GOT3 (cell line): Measurements from ENCODE around the gene CXXC5.
"Not testable (repeated sequence)": the region's sequence is repeated elsewhere in the genome, so short reads cannot be mapped to it uniquely, and the experiment has no call there.

Source experiments
- DNase-seq: peaks from one replicate; lab custom pipeline; 2025; ENCODE audit warnings: mixed read lengths; lab: John Stamatoyannopoulos, UW

The CXXC5 gene

GRCh38 chr5:139712412-139712811 is 64.3 kb downstream of the CXXC5 start:
- DNase-seq: no peak

DNA sequence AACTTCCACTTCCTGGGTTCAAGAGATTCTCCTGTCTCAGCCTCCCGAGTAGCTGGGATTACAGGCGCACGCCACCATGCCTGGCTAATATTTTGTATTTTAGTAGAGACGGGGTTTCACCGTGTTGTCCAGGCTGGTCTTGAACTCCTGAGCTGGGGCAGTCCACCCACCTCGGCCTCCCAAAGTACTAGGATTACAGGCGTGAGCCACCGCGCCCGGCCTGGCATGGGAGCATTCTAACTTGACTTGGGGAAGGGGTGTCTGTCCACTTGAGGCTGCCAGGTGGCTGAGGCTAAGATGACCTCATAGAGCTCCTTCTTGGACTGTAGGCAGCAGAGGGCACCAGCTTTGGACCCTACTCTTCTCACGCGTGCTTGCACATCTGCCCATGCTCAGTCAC is 65.7 kb downstream of the CXXC5 start:
- not testable (repeated sequence) for DNase-seq

DNA sequence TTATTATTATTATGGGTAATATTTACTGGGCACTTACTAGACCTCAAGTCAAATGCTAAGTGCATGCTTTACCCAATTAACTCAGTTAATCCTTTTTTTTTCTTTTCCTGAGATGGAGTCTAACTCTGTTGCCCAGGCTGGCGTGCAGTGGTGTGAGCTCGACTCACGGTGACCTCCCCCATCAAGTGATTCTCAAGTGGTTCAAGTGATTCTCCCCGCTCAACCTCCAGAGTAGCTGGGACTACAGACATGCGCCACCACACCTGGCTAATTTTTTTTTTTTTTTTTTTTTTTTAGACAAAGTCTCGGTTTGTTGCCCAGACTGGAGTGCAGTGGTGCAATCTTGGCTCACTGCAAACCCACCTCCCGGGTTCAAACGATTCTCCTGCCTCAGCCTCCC is 69.1 kb downstream of the CXXC5 start:
- no peak for DNase-seq

DNA sequence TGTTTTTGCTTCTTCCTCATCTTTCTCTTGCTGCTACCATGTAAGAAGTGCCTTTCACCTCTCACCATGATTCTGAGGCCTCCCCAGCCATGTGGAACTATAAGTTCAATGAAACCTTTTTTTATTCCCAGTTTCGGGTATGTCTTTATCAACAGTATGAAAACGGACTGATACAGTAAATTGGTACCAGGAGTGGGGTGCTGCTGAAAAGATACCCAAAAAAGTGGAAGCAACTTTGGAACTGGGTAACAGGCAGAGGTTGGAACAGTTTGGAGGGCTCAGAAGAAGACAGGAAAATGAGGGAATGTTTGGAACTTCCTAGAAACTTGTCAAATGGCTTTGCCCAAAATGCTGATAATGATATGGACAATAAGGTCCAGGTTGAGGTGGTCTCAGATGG is 70.3 kb downstream of the CXXC5 start:
- DNase-seq: not testable (repeated sequence)

DNA sequence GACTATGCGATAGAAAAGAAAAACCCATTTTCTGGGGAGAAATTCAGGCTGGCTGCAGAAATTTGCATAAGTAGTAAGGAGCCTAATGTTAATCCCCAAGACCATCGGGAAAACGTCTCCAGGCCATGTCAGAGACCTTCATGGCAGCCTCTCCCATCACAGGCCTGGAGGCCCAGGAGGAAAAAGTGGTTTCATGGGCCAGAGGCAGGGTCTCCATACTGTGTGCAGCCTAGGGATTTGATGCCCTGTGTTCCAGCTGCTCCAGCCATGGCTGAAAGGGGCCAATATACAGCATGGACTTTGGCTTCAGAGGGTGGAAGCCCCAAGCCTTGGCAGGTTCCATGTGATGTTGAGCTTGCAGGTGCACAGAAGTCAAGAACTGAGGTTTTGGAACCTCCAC is 71.8 kb downstream of the CXXC5 start:
- not testable (repeated sequence) for DNase-seq

DNA sequence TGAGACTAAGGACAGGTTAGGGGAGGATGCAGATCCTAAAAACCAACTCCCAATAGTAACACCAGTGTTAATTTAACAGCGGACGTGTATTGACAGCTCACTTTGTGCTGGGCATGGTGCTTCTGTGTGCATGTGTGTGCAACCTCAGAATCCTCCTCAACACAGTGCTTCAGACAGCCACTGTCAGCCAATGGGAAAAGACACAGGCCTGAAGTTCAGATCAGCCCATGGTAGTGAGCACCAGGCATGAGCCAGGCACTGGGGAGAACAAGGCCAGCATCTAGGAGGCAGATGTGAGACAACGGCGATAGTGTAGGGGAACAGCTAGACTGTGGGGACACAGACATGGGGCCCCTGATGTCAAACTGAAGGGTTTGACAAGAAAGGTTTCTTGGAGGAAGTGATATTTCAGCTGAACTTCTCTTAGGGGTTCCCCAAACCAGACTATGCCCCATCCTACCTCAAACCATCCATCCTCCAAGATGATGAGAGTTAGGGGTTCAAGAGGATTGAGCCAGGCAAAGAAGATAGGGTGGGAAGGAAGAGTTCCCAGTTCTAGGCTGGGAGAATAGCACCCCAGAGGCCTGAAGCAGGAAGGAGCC is 75.9 kb downstream of the CXXC5 start:
- DNase-seq: no peak

- peak; percentile 41 for DNase-seq
These were observed 77.1 kb downstream of the CXXC5 start for GRCh38 chr5:139725073-139725830.

DNA sequence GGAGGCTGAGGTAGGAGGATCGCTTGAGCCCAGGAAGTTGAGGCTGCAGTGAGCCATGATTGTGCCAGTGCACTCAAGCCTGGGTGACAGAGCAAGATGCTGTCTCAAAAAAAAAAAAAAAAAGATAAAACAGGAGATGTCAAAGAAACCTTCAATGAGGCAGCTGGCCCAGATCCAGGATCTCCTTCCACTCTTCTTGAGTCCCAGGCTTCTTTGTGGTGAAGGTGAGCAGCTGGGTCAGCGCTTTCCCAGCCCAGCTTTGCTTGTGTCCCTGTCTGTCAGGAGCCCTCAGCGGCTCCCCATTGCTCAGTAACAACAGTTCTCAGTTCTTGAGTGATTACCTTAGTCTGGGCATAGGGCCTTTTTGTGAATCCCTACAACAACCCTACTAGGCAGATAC is 78.1 kb downstream of the CXXC5 start:
- no peak for DNase-seq

DNA sequence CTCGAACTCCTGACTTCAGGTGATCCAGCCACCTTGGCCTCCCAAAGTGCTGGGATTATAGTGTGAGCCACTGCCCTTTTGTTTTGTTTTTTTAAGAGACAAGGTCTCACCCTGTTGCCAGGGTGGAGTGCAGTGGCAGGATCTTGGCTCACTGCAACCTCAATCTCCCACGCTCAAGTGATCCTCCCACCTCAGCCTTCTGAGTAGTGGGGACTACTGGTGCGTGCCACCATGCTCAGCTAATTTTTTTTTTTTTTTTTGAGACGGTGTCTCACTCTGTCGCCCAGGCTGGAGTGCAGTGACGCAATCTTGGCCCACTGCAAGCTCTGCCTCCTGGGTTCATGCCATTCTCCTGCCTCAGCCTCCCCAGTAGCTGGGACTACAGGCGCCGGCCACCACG is 79.5 kb downstream of the CXXC5 start:
- DNase-seq: not testable (repeated sequence)

GRCh38 chr5:139731281-139731680 is 83.1 kb downstream of the CXXC5 start:
- no peak for DNase-seq

- DNase-seq: no peak
These were observed 83.9 kb downstream of the CXXC5 start for GRCh38 chr5:139732019-139732418.

DNA sequence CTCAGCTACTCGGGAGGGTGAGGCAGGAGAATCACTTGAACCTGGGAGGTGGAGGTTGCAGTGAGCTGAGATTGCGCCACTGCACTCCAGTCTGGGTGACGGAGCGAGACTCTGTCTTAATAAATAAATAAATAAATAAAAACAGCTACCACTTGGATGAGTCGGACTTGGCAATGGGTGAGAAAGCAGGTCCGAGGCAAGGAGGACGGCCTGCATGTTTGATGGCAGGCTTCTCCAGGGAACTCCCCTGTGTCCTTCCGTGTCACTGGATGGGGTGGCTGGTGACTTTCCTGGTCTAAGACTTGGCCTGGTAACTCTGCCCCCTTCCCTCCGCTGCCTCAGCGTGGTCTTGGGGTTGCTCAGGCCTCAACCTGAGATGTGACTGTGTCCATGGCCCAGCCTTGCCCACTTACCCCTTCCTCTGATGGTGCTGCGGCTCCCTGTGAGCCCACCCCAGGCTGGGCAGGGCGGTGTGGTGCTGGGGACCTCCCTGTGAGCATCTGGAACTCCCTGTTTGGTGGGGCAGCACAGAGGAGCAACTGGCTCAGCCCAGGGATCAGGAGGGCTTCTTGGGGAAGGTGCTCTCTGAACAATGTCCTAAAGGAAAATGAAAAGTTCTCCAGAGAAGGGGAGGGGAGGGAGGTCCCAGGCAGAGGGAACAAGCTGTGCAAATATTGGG is 85.0 kb downstream of the CXXC5 start:
- DNase-seq: no peak
